Prostate gland (tissue), 2 donors: ENCODE measurements around the gene GOLGA5. TPM values are rescaled to one million over a fixed set of nuclear protein-coding genes. Genes with fewer than 3 reads are reported as not detected.
"Not testable (repeated sequence)": the region's sequence is repeated elsewhere in the genome, so short reads cannot be mapped to it uniquely, and the experiment has no call there.

ENCODE experiments used
- DNase-seq: peaks from one replicate; pipeline ENCODE4 v3.0.0-alpha.2; 2019; ENCODE audit warnings: low spot score
- H3K27ac ChIP-seq, 2 donors: fragments of 200-600 bp; sonication (generic); 2 replicates each; pipeline ENCODE4 v1.5.1; 2017 to 2019
- H3K27me3 ChIP-seq: fragments of 200-600 bp; sonication (generic); replicated peaks from 2 replicates; pipeline ENCODE4 v1.5.1; 2019; ENCODE audit not compliant: insufficient read depth
- H3K36me3 ChIP-seq, 2 donors: fragments of 200-600 bp; sonication (generic); 1 replicate in 1 of 2; 2 replicates in 1 of 2; pipeline versions ENCODE4 v1.5.1 to v1.8.1; 2017 to 2019
- H3K4me1 ChIP-seq: fragments of 200-600 bp; sonication (generic); replicated peaks from 2 replicates; pipeline ENCODE4 v1.5.1; 2019
- H3K4me3 ChIP-seq, 2 donors: fragments of 200-600 bp; sonication (generic); 2 replicates each; pipeline ENCODE4 v1.5.1; 2017 to 2019
- H3K9me3 ChIP-seq: fragments of 200-600 bp; sonication (generic); 2 replicates; pipeline ENCODE4 v1.5.1; 2017
- POLR2A ChIP-seq: fragments of 450-650 bp; IDR thresholded peaks from one replicate; pipeline ENCODE4 v1.6.1; 2016; ENCODE audit warnings: antibody characterized with exemption, mild to moderate bottlenecking
- POLR2AphosphoS5 ChIP-seq: sonication (generic); formaldehyde crosslinking; IDR thresholded peaks from one replicate; pipeline ENCODE4 v1.6.1; 2017; ENCODE audit warnings: antibody characterized with exemption
- WGBS: methylation state at CpG from one replicate; pipeline ENCODE4 v1.1.5; 2018; 5-methylcytosine and 5-hydroxymethylcytosine counted together
- intact Hi-C: fragments of 100-400 bp; cut with DNase I; formaldehyde crosslinking; loops from one replicate; pipeline ENCODE4 v1.14.2; 2022
- total RNA-seq, 2 donors: library from RNA; depleted of rRNA; stranded (reverse); fragments of >200 nt; gene quantifications; one replicate each; pipeline ENCODE4 v1.1.0, GENCODE V29; 2016
- TF ChIP-seq, protein P1 (sequence below), 4 experiments: fragments of 200-600 bp in 2 of 4; fragments of 450-650 bp in 2 of 4; sonication (generic) in 2 of 4; IDR thresholded peaks; 1 replicate in 3 of 4; 2 replicates in 1 of 4; pipeline ENCODE4 v1.5.1; 2016 to 2019; ENCODE audit warnings: antibody characterized with exemption in 4 of 4, mild to moderate bottlenecking in 2 of 4, moderate library complexity in 2 of 4

The GOLGA5 gene
- total RNA-seq, 2 donors from 2014 or later = 63.5 to 69.5 TPM

DNA sequence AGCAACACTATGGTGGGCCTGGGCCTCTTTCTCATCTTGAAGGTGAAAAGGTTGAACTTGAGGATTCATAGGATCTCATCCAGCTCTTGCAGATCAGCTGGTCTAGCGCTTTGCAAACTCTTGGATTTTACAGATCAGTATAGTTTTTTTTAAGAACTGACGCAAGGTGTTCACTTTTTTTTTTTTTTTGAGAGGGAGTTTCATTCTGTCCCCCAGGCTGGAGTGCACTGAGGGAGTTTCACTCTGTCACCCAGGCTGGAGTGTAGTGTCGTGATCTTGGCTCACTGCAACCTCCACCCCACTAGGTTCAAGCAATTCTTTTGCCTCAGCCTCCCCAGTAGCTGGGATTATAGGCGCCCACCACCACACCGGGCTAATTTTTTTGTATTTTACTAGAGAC is 25.3 kb upstream of the GOLGA5 start:
- Histone ChIP-seq H3K4me3 (no peak overlapping the region), H3K36me3 (no peaks in the 10 kb centered on the region), H3K4me1 (no peaks in the 10 kb centered on the region), H3K9me3 (no peaks in the 10 kb centered on the region), H3K27me3 (no peaks in the 10 kb centered on the region), H3K27ac (no peak overlapping the region)
- DNase-seq = no peak
- WGBS = 96% methylated on average over 5 of the region's 5 CpGs
- TF ChIP-seq POLR2AphosphoS5 (no peak), POLR2A (no peak)
- TF ChIP-seq, protein P1, sequence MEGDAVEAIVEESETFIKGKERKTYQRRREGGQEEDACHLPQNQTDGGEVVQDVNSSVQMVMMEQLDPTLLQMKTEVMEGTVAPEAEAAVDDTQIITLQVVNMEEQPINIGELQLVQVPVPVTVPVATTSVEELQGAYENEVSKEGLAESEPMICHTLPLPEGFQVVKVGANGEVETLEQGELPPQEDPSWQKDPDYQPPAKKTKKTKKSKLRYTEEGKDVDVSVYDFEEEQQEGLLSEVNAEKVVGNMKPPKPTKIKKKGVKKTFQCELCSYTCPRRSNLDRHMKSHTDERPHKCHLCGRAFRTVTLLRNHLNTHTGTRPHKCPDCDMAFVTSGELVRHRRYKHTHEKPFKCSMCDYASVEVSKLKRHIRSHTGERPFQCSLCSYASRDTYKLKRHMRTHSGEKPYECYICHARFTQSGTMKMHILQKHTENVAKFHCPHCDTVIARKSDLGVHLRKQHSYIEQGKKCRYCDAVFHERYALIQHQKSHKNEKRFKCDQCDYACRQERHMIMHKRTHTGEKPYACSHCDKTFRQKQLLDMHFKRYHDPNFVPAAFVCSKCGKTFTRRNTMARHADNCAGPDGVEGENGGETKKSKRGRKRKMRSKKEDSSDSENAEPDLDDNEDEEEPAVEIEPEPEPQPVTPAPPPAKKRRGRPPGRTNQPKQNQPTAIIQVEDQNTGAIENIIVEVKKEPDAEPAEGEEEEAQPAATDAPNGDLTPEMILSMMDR (IDR thresholded peaks at IDR 0.05) = no peak
- intact Hi-C loops = no loop called here

DNA sequence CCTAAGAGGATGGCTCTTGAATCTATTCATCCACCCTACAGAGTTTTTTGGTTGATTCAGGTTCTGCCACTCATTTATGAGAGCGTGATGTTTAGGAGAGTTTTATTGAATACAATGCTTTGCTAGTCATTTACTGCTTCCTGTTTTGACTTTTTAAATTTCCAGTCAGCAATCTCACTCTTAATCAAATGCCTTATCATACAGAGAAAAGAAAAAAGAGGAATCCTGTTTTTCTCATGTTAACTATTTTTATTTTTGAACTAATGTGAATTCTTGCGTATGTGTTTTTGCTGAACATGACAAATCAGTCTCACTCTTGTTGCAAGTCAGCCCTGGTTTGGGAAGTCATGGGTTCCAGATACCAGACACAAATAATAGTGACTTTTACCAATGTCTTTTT is 23.6 kb upstream of the GOLGA5 start:
- Histone ChIP-seq H3K9me3 (no peaks in the 10 kb centered on the region), H3K27me3 (no peaks in the 10 kb centered on the region), H3K36me3 (no peaks in the 10 kb centered on the region), H3K4me1 (no peaks in the 10 kb centered on the region), H3K4me3 (no peak overlapping the region), H3K27ac (no peak overlapping the region)
- intact Hi-C loops = no loop called here
- DNase-seq = no peak
- 64% methylated on average over 2 of the region's 2 CpGs for WGBS
- TF ChIP-seq, protein P1 (IDR thresholded peaks at IDR 0.05) = no peak
- TF ChIP-seq POLR2A (no peak), POLR2AphosphoS5 (no peak)

GRCh38 chr14:92774572-92774971 is 19.5 kb upstream of the GOLGA5 start:
- Histone ChIP-seq H3K36me3 (no peaks in the 10 kb centered on the region), H3K27ac (no peak overlapping the region), H3K4me3 (no peak overlapping the region), H3K9me3 (no peaks in the 10 kb centered on the region), H3K27me3 (no peaks in the 10 kb centered on the region), H3K4me1 (no peaks in the 10 kb centered on the region)
- intact Hi-C loops = no loop called here
- WGBS = 79% methylated on average over 8 of the region's 8 CpGs
- no peak for DNase-seq
- TF ChIP-seq POLR2AphosphoS5 = no peak
- TF ChIP-seq, protein P1 (IDR thresholded peaks at IDR 0.05) = no peak
- TF ChIP-seq POLR2A = no peak

DNA sequence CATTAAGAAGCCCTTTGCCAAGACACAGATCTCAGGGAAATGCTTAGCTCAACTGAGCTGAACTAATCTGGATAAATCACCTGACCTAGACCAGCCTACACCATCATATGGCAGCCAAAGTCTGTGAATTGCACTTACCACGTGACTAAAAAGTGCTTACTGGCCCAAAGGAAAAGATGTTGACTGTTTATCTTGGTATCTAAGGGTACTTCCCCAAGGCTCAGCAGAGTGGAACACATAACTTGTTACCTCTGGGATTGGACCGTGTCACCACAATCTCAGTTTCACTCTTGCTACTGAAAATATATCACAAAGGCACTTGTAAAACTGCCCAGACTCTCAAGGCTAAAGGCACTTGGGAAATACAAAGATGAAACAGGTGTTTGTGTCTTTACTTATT is 18.8 kb upstream of the GOLGA5 start:
- not testable (repeated sequence) for DNase-seq

DNA sequence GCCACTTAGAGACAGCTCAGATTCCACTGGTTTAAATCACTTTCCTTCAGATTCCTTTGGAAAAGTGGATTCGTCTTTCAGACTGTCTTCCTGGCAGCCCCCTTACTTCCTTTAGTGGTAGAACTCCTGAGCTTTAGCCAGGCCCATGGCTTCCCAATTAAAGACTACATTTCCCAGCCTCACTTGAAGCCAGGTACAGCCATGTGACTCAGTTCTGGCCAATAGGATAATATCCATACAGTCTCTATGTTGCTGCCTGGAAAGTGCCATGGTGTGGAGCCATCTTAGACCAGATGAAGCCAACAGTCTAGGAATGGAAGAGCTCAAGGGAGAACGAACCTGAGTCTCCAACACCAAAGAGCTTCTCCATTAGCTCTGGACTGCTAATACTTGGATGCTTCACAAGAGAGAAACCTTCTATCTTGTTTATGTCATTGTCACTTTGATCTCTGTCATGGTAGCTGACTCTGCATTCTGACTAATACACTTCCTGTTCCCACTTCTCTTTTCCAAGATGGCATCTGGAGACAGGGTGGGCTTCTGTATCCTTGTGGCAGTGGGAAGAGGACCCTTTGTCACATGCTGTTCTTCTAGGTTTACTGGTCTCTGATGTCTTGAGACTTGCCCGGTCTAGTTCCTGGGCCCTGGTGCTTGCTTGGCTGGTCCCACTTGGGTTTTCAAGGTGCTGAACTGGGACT is 15.1 kb upstream of the GOLGA5 start:
- H3K27me3 ChIP-seq, H3K36me3 ChIP-seq, DNase-seq, H3K4me3 ChIP-seq, intact Hi-C loops, H3K4me1 ChIP-seq, H3K9me3 ChIP-seq, H3K27ac ChIP-seq: not testable (repeated sequence)
- 90% methylated on average over 3 of the region's 3 CpGs for WGBS

More for the DNA sequence above, 18.8 kb upstream of the GOLGA5 start:
- WGBS = 14% methylated on average over 2 of the region's 2 CpGs
- H3K36me3 ChIP-seq, H3K4me1 ChIP-seq, intact Hi-C loops, H3K9me3 ChIP-seq, H3K27ac ChIP-seq, H3K27me3 ChIP-seq, H3K4me3 ChIP-seq: not testable (repeated sequence)
